Measurements from ENCODE around the gene CACNA2D2.

DNA sequence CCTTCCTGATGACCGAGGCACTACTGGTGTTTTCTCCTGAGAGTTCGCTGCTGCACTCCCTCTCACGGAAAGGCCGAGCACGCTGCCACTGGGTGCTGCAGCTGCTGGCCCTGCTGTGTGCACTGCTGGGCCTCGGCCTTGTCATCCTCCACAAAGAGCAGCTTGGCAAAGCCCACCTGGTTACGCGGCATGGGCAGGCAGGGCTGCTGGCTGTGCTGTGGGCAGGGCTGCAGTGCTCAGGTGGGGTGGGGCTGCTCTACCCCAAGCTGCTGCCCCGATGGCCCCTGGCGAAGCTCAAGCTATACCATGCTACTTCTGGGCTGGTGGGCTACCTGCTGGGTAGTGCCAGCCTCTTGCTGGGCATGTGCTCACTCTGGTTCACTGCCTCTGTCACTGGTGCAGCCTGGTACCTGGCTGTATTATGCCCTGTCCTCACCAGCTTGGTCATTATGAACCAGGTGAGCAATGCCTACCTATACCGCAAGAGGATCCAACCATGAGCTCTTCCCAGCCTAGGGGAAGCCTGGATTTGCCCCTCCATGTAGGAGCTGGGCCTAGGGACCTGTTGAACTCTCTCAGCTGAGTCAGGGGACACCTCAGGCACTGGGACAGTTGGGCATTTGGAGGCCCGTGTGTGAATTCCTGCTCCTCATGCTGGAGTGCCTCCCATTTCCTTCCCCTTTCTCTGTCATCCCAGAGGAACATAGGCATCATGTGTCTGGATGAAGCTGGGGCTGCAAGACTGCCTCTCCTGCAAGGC lies 150.0 kb downstream of the CACNA2D2 start:
- no peak for TF ChIP-seq EZH2 (IDR thresholded peaks at IDR 0.05; ENCODE audit: borderline replicate concordance)
- TF ChIP-seq CTCF (IDR thresholded peaks at IDR 0.05; ENCODE audit: poor library complexity) = no peak
